GM18868 (cell line): ENCODE data around the gene CNTFR.

ENCODE experiments used
- ATAC-seq: cut with Tn5 transposase; IDR thresholded peaks from one replicate; pipeline ENCODE4 v1.9.1; 2021; ENCODE audit warnings: mild to moderate bottlenecking, moderate library complexity; ENCODE audit not compliant: unreplicated experiment

The CNTFR gene

GRCh38 chr9:34572628-34573027, 16.9 kb downstream of the CNTFR start:
- ATAC-seq = no peak

DNA sequence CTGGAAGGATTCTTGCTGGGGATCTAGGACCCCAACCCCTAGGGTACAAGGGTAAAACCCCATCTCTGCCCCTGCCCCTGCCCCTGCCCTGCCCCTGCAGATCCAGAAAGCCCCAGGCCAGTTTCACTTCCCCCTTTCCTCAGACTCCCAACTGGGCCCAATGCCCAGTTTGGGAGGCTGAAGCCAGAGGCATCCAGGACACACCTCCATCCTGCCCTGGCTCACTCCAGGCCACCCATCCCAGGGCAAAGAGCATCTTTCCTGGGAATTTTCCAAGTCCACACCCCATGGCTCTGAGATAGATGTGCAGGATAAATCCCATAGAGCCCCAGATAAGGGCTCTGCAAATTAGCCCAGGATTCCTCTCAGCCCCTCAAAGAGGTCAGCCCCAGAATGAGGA, 17.4 kb downstream of the CNTFR start:
- no peak for ATAC-seq

- ATAC-seq = no peak
Observed at GRCh38 chr9:34571481-34571810, 18.1 kb downstream of the CNTFR start.

DNA sequence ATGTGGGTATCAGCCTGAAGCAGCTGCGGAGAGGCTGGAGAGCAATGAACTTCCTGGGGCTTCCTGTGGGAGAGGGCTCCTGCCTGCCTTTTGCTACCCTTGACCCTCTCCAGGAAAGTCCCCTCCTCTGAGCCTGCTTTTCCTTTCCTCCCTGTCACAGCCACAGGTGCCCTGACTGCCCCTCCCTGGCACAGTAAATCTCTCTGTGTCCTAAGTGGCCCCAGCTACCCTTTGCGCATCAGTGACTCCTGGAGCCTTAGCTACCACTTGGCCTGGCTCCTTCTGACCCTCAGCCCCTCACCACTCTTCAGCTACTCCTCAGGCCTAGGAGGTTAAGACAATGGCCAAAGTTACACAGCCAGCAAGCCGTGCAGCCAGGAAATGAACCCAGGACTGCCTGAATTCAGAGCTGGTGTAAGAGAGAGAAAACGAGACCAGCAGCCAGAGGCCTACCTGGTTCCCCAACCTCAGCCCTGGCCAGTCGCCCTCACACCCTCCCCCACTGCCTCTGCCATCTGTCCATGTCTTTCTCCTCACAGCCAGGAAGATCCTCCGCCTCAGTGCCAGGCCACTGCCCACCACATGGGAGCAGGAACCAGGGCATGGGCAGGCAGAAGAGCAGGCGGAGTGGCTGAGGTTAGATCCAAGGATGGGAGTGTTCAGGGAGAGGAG, 18.6 kb downstream of the CNTFR start:
- no peak for ATAC-seq

- no peak for ATAC-seq
Observed at GRCh38 chr9:34570376-34570775, 19.1 kb downstream of the CNTFR start.

DNA sequence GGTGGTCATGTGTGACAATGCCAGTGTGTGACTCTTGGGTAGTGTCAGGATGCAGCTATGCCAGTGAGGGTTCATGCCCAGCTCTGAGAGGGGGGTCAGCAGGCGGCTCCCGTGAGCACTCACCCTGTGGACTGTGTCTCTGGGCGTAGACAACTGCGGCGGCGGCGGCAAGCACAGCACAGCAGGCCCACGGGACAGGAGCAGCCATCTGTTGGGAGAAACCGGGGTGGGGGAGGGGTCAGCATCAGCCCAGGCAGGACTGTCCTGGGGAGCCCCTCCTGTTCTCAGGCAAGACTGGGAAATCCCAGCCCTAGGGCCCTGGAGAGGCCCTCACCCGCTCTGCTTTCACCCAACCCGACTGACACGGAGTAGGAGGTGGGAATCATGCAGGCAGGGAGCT, 20.8 kb downstream of the CNTFR start:
- no peak for ATAC-seq

- ATAC-seq = no peak
Observed at GRCh38 chr9:34568133-34568532, 21.4 kb downstream of the CNTFR start.

- ATAC-seq = no peak
Observed at GRCh38 chr9:34566972-34567371, 22.6 kb downstream of the CNTFR start.

DNA sequence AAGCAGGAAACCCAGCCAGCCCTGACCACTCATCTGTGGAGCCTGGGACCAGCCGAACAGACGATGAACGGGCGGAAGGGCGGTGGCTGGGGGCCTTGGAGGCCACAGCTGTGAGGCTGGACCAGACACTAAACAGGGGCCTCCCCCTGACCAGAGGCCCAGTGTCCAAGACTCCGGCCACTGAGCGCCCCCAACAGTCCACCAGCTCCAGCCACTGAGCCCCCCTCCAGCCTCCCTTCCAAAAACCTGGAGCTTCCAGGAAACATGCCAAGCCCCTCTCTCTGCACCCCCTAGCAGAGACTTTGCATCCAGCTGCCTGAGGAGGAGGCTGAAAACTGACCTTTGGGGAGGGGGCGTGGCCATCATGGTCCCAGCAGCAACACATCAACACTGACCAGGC, 23.2 kb downstream of the CNTFR start:
- no peak for ATAC-seq

DNA sequence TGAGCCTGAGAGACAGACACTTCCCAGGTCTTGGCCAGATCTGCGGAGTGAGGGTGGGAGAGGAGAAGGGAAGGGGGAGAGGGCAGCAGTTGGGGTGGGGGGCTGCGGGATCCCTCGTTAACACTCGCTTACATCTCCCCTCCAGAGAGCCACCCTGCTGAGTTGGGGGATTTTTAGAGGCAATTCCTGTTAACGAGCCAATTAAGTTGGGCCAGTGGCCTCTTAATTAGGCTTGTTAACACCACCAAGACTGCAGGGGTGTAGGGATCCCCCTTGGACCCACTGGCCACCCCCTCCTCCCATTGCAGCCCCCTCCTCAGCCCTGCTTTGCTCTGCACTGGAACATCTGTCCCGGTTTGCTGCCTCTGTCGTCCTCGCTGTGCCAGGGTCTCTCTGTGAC, 23.7 kb downstream of the CNTFR start:
- ATAC-seq = no peak

DNA sequence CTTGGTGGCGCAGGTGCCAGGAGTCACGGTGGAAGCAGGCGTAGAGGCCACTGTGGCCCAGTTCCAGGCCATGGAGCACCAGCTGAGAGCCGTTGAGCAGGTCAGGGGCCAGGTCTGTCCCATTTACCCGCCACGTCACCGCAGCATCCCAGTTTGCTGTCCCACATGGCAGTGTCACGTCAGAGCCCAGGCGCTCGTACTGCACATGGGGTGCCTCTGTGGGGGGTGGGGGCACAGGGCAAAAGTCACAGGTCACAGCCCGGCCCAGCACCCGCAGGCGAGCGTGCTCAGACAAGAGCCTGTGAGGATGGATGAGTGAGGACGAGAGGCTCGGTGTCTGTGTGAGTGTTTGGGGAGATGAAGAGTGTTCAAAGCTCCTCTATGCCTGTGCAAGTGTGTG, 24.9 kb downstream of the CNTFR start:
- ATAC-seq = no peak

DNA sequence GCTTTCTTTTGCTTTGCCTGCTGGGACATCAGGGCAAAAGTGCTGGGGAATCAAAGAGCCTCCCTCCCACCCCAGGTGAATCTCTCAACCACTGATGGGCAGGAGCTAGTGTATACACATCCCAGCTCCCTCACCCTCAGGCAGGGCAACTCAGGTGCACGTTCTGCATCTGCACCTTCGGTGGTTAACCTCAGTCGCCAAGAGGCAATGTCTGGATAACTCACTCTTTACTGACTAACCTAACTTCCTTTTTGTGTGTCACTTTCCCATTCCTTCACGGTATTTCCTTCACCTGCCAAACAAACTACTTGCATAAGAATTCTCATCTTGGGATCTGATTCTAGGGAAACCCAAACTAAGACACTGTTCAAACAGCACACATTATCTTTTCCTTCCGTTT, 26.3 kb downstream of the CNTFR start:
- no peak for ATAC-seq

GRCh38 chr9:34562135-34562745, 27.3 kb downstream of the CNTFR start:
- no peak for ATAC-seq

GRCh38 chr9:34560599-34561214, 28.8 kb downstream of the CNTFR start:
- ATAC-seq = no peak

- ATAC-seq = no peak
Observed at GRCh38 chr9:34559624-34560455, 29.7 kb downstream of the CNTFR start.

GRCh38 chr9:34558919-34559623, 30.5 kb downstream of the CNTFR start:
- ATAC-seq = no peak

DNA sequence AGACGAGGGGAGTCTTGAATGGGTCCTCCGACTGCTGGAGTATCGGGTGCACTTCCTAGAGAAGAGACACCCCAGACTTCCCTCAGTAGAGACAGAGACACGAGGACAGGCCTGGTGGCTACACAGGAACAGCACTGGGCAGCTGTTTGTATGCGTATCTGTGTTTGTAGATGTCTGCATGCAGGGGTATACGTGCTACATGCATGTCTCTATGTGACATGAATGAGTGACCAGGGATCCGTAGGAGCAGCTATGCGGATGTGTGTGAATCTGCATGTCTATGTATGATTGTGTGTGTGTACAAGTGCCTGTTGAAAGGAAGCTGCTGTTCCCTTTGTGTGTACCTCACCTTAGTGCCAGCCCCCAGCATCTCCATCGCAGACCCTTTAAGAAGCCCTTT, 31.2 kb downstream of the CNTFR start:
- ATAC-seq = no peak

DNA sequence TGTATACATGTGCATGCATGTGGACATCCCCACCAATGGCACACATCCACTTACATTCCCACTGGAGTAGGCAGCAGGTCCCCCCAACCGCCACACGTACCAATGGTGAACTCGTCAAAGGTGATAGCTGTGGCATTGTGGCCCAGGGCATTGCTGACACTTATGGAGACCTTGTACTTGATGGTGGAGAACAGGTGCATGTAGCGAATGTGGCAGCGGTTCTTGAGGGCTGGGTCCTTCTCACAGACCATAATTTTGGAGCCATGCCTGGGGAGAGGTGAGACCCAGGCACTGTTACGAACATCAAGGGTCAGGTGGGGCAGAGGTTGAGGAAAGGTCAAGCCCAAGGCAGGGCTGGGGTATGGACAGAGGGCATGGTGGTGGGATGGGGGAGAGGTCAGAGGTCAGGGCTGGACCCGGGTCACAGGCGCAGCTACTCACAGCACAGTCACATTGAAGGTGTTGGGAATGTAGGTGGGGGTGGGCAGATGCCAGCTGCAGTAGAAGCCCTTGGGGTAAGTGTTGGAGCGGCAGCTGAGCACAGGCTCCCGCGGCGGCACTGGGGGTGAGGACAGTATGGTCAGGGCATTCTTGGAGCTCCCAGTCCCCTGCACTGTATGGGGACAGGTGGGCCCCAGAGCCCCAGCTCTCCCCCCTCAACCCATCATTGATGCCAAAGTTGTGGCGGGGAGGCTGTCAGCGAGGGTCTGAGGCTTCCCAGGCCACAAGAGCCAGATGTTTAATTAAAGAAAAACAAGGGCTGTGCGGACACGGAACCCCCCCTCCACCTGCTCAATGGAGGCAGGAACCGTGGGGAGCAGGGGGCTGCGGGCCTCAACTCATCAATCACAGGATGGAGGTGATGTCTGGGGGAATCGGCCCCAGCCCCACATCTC, 31.9 kb downstream of the CNTFR start:
- ATAC-seq = no peak

- no peak for ATAC-seq
Observed at GRCh38 chr9:34556949-34557348, 32.6 kb downstream of the CNTFR start.

DNA sequence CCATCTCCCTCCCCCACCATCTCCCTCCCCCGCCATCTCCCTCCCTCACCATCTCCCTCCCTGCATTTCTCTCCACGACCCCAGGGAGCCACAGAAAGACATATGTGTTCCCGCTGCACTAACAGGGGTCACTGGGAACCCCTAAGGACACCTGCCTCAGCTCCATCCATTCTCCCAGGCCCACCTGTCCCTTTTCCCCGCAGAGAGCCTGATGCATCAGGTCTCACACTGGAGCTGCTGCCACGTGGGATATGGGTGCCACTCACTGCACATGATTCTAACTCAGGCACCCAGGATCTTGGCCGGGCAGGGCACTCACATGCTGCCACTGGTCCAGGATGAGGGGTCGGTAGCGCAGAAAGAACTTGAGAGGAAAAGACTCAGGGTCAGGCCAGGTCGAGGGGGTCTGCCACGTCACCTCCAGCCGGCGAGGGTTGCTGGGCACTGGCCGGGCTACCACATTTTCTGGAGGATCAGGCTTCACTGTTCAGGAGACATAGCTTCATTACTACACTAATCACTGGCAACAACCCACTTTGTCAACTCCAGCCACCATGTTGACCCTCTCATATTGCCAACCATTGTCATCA, 33.5 kb downstream of the CNTFR start:
- no peak for ATAC-seq
